Colonic mucosa (tissue), 4 donors: ENCODE results near the gene SPNS1. TPM values are rescaled to one million over a fixed set of nuclear protein-coding genes. Genes with fewer than 3 reads are reported as not detected.
"Not testable (repeated sequence)": the region's sequence is repeated elsewhere in the genome, so short reads cannot be mapped to it uniquely, and the experiment has no call there.

Source experiments
- DNase-seq: peaks from one replicate; pipeline ENCODE4 v3.0.0-alpha.2; 2020
- H3K27ac ChIP-seq: fragments of 200-600 bp; one replicate; pipeline ENCODE4 v1.8.0; 2021
- H3K27me3 ChIP-seq: fragments of 200-600 bp; one replicate; pipeline ENCODE4 v1.8.0; 2021
- H3K36me3 ChIP-seq: fragments of 200-600 bp; one replicate; pipeline ENCODE4 v1.8.0; 2021
- H3K4me1 ChIP-seq: fragments of 200-600 bp; one replicate; pipeline ENCODE4 v1.8.0; 2021; ENCODE audit warnings: mild to moderate bottlenecking
- H3K4me3 ChIP-seq: fragments of 200-600 bp; one replicate; pipeline ENCODE4 v1.8.0; 2021
- H3K9ac ChIP-seq, 2 donors: one replicate each; pipeline ENCODE4 v1.7.0; 2013; ENCODE audit warnings: control low read depth in 2 of 2, low read depth in 2 of 2, low read length in 2 of 2
- H3K9me3 ChIP-seq: fragments of 200-600 bp; one replicate; pipeline ENCODE4 v1.8.0; 2021
- intact Hi-C: fragments of 100-400 bp; cut with DNase I; formaldehyde crosslinking; loops from one replicate; pipeline ENCODE4 v1.14.1; 2022
- total RNA-seq, 2 donors: library from RNA; stranded (reverse); fragmentation: NEBNext Ultra II Directional in 1 of 2; extraction: Animal tissue kit (Norgen Biotek cat#: 25700) in 1 of 2; gene quantifications; one replicate each; pipeline ENCODE4 v1.2.1, GENCODE V29; 2021
- TF ChIP-seq, protein P1 (sequence below): fragments of 200-600 bp; IDR thresholded peaks from one replicate; pipeline ENCODE4 v1.8.0; 2022; ENCODE audit warnings: antibody characterized with exemption, mild to moderate bottlenecking
- donor health status: healthy.
- donor health status: DM: no; HTN: no; CAD: no.
- donor health status: DM: no; HTN: no; CAD: no.

SPNS1 gene
- total RNA-seq, 2 donors from 2014 or later: 30.3 to 56.3 TPM

DNA sequence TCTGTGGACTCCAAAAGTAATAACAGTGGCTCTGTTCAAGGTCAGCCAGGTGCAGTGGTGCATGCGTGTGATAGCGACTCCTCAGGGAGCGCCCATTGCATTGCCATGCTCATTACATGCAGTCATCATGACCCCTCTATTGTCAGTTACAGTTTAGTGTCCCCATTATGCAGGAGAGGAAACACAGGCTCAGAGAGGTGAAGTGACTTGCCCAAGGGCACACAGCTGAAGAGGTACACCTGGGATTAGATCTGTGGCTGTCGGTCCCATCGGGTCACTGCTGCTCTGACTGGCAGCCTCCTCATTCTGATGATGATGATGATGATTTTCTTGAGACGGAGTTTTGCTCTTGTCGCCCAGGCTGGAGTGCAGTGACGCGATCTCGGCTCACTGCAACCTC, 17.9 kb downstream of the SPNS1 start:
- no peak overlapping the region for H3K27ac ChIP-seq
- DNase-seq: no peak
- H3K9ac ChIP-seq: no peak overlapping the region
- H3K4me1 ChIP-seq: no peaks in the 10 kb centered on the region
- no peaks in the 10 kb centered on the region for H3K36me3 ChIP-seq
- TF ChIP-seq, protein P1, sequence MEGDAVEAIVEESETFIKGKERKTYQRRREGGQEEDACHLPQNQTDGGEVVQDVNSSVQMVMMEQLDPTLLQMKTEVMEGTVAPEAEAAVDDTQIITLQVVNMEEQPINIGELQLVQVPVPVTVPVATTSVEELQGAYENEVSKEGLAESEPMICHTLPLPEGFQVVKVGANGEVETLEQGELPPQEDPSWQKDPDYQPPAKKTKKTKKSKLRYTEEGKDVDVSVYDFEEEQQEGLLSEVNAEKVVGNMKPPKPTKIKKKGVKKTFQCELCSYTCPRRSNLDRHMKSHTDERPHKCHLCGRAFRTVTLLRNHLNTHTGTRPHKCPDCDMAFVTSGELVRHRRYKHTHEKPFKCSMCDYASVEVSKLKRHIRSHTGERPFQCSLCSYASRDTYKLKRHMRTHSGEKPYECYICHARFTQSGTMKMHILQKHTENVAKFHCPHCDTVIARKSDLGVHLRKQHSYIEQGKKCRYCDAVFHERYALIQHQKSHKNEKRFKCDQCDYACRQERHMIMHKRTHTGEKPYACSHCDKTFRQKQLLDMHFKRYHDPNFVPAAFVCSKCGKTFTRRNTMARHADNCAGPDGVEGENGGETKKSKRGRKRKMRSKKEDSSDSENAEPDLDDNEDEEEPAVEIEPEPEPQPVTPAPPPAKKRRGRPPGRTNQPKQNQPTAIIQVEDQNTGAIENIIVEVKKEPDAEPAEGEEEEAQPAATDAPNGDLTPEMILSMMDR: no peak
- intact Hi-C loops: no loop called here
- H3K9me3 ChIP-seq: no peaks in the 10 kb centered on the region
- H3K27me3 ChIP-seq: no peaks in the 10 kb centered on the region
- H3K4me3 ChIP-seq: no peak overlapping the region

- no peak for DNase-seq
- Histone ChIP-seq H3K9ac (no peak overlapping the region), H3K4me1 (no peaks in the 10 kb centered on the region), H3K9me3 (no peaks in the 10 kb centered on the region), H3K27me3 (no peaks in the 10 kb centered on the region), H3K4me3 (no peak overlapping the region), H3K27ac (no peak overlapping the region), H3K36me3 (no peaks in the 10 kb centered on the region)
- intact Hi-C loops: no loop called here
- TF ChIP-seq, protein P1: no peak
Observed at GRCh38 chr16:28998837-28999236, 24.3 kb downstream of the SPNS1 start.

DNA sequence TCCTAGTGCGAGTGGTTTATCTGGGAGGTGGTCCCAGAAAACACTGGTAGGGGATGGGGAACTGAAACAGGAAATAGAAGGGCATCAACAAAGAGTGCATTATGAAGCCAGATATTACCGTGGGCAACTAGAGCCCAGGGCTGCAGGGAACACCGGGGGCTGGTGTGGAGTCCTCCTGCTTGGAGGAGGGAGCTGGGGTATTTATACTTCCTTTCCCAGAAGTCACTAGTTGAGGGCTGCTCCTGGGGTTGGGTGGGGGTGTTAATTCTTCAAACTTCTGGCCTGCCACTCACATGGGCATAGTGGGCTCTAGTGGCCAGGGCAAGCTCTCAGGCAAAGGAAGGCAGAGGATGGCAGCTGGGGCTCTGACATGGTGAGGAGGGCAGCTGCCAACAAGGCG, 25.0 kb downstream of the SPNS1 start:
- intact Hi-C loops: no loop called here

DNA sequence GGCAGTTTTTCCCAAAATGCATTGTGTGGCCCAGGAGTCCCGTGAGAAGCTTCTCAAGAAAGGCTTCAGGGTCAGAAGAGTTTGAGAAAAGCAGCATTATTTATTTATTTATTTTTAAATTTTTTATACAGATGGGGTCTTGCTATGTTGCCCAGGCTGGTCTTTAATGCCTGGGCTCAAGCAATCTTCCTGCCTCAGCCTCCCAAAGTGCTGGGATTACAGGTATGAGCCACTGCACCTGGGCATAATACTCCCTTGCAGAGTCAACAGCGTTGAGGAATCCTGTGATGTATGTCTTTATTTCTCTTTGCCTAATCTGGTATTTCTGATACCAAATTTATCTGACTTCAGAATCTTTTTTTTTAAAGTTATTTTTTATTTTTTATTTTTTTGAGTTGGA, 25.4 kb downstream of the SPNS1 start:
- no peaks in the 10 kb centered on the region for H3K36me3 ChIP-seq
- H3K9me3 ChIP-seq: no peaks in the 10 kb centered on the region
- no peak for DNase-seq
- no peak overlapping the region for H3K9ac ChIP-seq
- TF ChIP-seq, protein P1: no peak
- H3K4me1 ChIP-seq: no peaks in the 10 kb centered on the region
- no peak overlapping the region for H3K27ac ChIP-seq
- intact Hi-C loops: no loop called here
- no peaks in the 10 kb centered on the region for H3K27me3 ChIP-seq
- H3K4me3 ChIP-seq: no peak overlapping the region

More for the DNA sequence above, 25.0 kb downstream of the SPNS1 start:
- Histone ChIP-seq H3K4me3 (no peak overlapping the region), H3K9me3 (no peaks in the 10 kb centered on the region), H3K9ac (no peak overlapping the region), H3K36me3 (no peaks in the 10 kb centered on the region), H3K27me3 (no peaks in the 10 kb centered on the region), H3K27ac (no peak overlapping the region), H3K4me1 (no peaks in the 10 kb centered on the region)
- DNase-seq: no peak
- TF ChIP-seq, protein P1: no peak

GRCh38 chr16:29004496-29005139, 30.0 kb downstream of the SPNS1 start:
- H3K36me3 ChIP-seq, H3K4me1 ChIP-seq, H3K27me3 ChIP-seq, intact Hi-C loops, H3K9me3 ChIP-seq, H3K4me3 ChIP-seq, H3K9ac ChIP-seq, DNase-seq, H3K27ac ChIP-seq: not testable (repeated sequence)

DNA sequence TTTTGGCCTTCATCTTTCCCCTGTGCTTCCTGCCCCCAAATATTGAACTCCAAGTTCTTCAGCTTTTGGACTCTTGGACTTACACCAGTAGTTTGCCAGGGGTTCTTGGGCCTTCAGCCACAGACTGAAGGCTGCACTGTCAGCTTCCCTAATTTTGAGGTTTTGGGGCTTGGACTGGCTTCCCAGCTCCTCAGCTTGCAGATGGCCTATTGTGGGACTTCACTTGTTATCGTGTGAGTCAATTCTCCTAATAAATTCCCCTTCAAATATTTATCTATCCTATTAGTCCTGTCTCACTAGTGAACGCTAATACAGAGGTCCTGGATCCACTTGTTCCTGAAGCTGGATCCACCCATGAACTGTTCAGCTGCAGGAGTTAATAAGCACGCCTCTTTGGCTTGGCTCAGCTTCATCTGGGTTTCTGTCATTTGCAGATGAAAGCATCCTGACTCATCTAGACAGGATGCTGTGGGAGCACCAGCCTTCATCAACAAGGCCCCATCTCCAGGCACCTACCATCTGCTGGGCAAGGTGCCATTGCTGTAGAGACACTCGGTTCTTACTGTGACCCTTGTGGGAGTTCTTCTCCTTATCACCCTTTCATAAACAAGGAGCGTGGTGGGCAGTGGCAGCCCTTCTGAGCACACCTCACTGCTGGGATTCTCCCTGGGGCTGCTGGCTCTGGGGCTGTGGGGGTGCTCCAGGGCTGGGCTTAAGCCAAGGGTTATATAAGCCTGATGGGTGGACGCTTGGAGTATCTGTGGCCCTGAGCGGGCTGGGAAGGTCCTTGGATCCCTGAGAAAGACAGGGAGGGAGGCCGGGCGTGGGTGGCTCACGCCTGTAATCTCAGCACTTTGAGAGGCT, 33.4 kb downstream of the SPNS1 start:
- Histone ChIP-seq H3K4me3 (no peak overlapping the region), H3K27me3 (no peaks in the 10 kb centered on the region), H3K27ac (no peak overlapping the region), H3K9ac (no peak overlapping the region), H3K9me3 (no peaks in the 10 kb centered on the region), H3K36me3 (no peaks in the 10 kb centered on the region), H3K4me1 (no peaks in the 10 kb centered on the region)
- intact Hi-C loops: no loop called here
- TF ChIP-seq, protein P1: no peak
- DNase-seq: no peak
